Measurements from ENCODE around the gene NKX6-2.

GRCh38 chr10:132749371-132749795 lies 36.6 kb downstream of the NKX6-2 start:
- TF ChIP-seq POLR2A (IDR thresholded peaks at IDR 0.05), result no peak
- TF ChIP-seq, protein P1, sequence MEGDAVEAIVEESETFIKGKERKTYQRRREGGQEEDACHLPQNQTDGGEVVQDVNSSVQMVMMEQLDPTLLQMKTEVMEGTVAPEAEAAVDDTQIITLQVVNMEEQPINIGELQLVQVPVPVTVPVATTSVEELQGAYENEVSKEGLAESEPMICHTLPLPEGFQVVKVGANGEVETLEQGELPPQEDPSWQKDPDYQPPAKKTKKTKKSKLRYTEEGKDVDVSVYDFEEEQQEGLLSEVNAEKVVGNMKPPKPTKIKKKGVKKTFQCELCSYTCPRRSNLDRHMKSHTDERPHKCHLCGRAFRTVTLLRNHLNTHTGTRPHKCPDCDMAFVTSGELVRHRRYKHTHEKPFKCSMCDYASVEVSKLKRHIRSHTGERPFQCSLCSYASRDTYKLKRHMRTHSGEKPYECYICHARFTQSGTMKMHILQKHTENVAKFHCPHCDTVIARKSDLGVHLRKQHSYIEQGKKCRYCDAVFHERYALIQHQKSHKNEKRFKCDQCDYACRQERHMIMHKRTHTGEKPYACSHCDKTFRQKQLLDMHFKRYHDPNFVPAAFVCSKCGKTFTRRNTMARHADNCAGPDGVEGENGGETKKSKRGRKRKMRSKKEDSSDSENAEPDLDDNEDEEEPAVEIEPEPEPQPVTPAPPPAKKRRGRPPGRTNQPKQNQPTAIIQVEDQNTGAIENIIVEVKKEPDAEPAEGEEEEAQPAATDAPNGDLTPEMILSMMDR (IDR thresholded peaks at IDR 0.05), result no peak

Measured in uterus (tissue), 2 donors.